CD4-positive, alpha-beta T cell treated with Interferon alpha-2 for 1 hour (primary cell): ENCODE measurements around the gene PCDH12.

ENCODE experiments used
- DNase-seq, 2 donors: peaks; one replicate each; pipeline ENCODE4 v3.0.0-alpha.2; 2020 to 2022

PCDH12 gene

GRCh38 chr5:141966275-141966962 is 8.4 kb upstream of the PCDH12 start:
- no peak for DNase-seq

GRCh38 chr5:141965071-141965470 is 7.1 kb upstream of the PCDH12 start:
- DNase-seq = no peak

- DNase-seq = no peak
Observed at GRCh38 chr5:141963701-141964100, 5.7 kb upstream of the PCDH12 start.

GRCh38 chr5:141961466-141961865 is 3.5 kb upstream of the PCDH12 start:
- DNase-seq = no peak

GRCh38 chr5:141960449-141961323 is 2.7 kb upstream of the PCDH12 start:
- DNase-seq = peak; percentile 88 to 92

- DNase-seq = peak in 1 of 2 donors; percentile 20
Observed at GRCh38 chr5:141960018-141960417, 2.0 kb upstream of the PCDH12 start.

GRCh38 chr5:141958546-141959172 is 657 bp upstream of the PCDH12 start:
- DNase-seq = peak in 1 of 2 donors; percentile 58

- no peak for DNase-seq
Observed at GRCh38 chr5:141957367-141957996, 520 bp downstream of the PCDH12 start.

GRCh38 chr5:141954194-141954593 is 3.8 kb downstream of the PCDH12 start:
- DNase-seq = no peak

- DNase-seq = no peak
Observed at GRCh38 chr5:141952020-141952419, 6.0 kb downstream of the PCDH12 start.

- DNase-seq = peak; percentile 9 to 23
Observed at GRCh38 chr5:141951332-141951781, 6.6 kb downstream of the PCDH12 start.

GRCh38 chr5:141950207-141951005 is 7.6 kb downstream of the PCDH12 start:
- DNase-seq = no peak

GRCh38 chr5:141949511-141949910 is 8.5 kb downstream of the PCDH12 start:
- DNase-seq = no peak

- no peak for DNase-seq
Observed at GRCh38 chr5:141948812-141949211, 9.2 kb downstream of the PCDH12 start.

- no peak for DNase-seq
Observed at GRCh38 chr5:141947316-141947715, 10.7 kb downstream of the PCDH12 start.

GRCh38 chr5:141945511-141946051 is 12.4 kb downstream of the PCDH12 start:
- DNase-seq = no peak

GRCh38 chr5:141944076-141944475 is 13.9 kb downstream of the PCDH12 start:
- no peak for DNase-seq

- no peak for DNase-seq
Observed at GRCh38 chr5:141942185-141942857, 15.7 kb downstream of the PCDH12 start.

GRCh38 chr5:141941779-141942178 is 16.2 kb downstream of the PCDH12 start:
- no peak for DNase-seq

GRCh38 chr5:141941307-141941706 is 16.7 kb downstream of the PCDH12 start:
- DNase-seq = no peak

GRCh38 chr5:141940695-141941271 is 17.2 kb downstream of the PCDH12 start:
- DNase-seq = no peak
